Measurements from ENCODE around the gene TMEM108. TPM values are rescaled to one million over a fixed set of nuclear protein-coding genes. Genes with fewer than 3 reads are reported as not detected.

TMEM108 gene
- total RNA-seq, 1 donor from 2014 or later = 6.1 TPM

- no peaks in the 10 kb centered on the region for H3K4me1 Mint-ChIP-seq (ENCODE audit: low read depth)
- no peak overlapping the region for H3K4me3 Mint-ChIP-seq (ENCODE audit: low read depth)
- H3K27me3 Mint-ChIP-seq = peaks cover 2% of the 10 kb centered on the region
- no peaks in the 10 kb centered on the region for H3K9me3 Mint-ChIP-seq (ENCODE audit: low read depth)
- H3K36me3 Mint-ChIP-seq (ENCODE audit: insufficient read depth) = no peaks in the 10 kb centered on the region
- TF ChIP-seq, protein P1, sequence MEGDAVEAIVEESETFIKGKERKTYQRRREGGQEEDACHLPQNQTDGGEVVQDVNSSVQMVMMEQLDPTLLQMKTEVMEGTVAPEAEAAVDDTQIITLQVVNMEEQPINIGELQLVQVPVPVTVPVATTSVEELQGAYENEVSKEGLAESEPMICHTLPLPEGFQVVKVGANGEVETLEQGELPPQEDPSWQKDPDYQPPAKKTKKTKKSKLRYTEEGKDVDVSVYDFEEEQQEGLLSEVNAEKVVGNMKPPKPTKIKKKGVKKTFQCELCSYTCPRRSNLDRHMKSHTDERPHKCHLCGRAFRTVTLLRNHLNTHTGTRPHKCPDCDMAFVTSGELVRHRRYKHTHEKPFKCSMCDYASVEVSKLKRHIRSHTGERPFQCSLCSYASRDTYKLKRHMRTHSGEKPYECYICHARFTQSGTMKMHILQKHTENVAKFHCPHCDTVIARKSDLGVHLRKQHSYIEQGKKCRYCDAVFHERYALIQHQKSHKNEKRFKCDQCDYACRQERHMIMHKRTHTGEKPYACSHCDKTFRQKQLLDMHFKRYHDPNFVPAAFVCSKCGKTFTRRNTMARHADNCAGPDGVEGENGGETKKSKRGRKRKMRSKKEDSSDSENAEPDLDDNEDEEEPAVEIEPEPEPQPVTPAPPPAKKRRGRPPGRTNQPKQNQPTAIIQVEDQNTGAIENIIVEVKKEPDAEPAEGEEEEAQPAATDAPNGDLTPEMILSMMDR (IDR thresholded peaks at IDR 0.05; ENCODE audit: unreplicated experiment) = no peak
- DNase-seq (ENCODE audit: low spot score, unreplicated experiment) = no peak
- H3K27ac Mint-ChIP-seq = no peak overlapping the region
Observed at GRCh38 chr3:133025546-133025945, 12.6 kb upstream of the TMEM108 start.

DNA sequence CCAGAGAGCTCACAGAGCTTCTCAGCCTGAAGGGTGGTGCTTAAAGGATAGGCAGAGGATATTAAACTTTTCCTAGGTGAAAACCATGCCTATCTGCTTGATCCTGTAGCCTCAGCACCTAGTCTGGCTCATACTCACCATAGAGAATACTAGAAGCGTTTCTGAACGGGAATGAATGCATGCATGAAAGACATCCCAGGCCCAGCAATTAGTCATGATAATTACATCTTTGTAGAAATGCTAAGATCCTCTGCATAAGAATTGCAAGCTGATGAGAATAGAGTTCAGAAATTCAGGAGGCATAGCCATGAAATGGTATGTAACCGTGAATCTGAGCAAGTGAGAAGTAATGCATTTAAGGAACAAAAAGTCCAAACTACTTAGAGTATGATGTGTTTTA is 5.9 kb upstream of the TMEM108 start:
- TF ChIP-seq, protein P1 (IDR thresholded peaks at IDR 0.05; ENCODE audit: unreplicated experiment) = no peak
- Mint-ChIP-seq H3K4me3 (ENCODE audit: low read depth) (no peak overlapping the region), H3K36me3 (ENCODE audit: insufficient read depth) (no peaks in the 10 kb centered on the region), H3K27ac (no peak overlapping the region), H3K27me3 (peaks cover 22% of the 10 kb centered on the region), H3K9me3 (ENCODE audit: low read depth) (no peaks in the 10 kb centered on the region), H3K4me1 (ENCODE audit: low read depth) (no peaks in the 10 kb centered on the region)
- DNase-seq (ENCODE audit: low spot score, unreplicated experiment) = no peak

DNA sequence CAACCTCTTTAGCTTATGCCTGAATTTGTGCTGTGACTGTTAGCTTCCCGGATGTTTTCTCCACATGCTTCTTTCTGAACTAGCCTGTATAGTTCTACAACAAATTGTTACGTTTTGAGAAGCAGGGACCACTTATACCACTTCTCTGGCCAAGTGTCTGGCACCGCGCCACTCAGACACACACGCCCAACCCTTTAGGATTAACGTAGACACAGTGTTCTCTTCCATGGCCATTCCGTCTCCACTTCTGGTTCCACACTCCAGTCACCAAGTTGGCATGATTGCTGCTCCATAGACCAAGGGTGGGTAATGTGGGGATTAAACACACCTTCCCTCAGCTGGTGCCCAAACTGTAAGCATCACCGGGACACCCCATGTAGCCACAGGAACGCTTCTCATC is 755 bp upstream of the TMEM108 start:
- Mint-ChIP-seq H3K27ac (peak overlapping the region; percentile 62), H3K9me3 (ENCODE audit: low read depth) (no peaks in the 10 kb centered on the region), H3K4me3 (ENCODE audit: low read depth) (peak overlapping the region; percentile 77), H3K36me3 (ENCODE audit: insufficient read depth) (no peaks in the 10 kb centered on the region), H3K27me3 (peaks cover 46% of the 10 kb centered on the region), H3K4me1 (ENCODE audit: low read depth) (peaks cover 6% of the 10 kb centered on the region)
- no peak for DNase-seq (ENCODE audit: low spot score, unreplicated experiment)
- TF ChIP-seq, protein P1 (IDR thresholded peaks at IDR 0.05; ENCODE audit: unreplicated experiment) = no peak

- no peaks in the 10 kb centered on the region for H3K9me3 Mint-ChIP-seq (ENCODE audit: low read depth)
- peaks cover 6% of the 10 kb centered on the region for H3K4me1 Mint-ChIP-seq (ENCODE audit: low read depth)
- TF ChIP-seq, protein P1 (IDR thresholded peaks at IDR 0.05; ENCODE audit: unreplicated experiment) = no peak
- H3K4me3 Mint-ChIP-seq (ENCODE audit: low read depth) = peak overlapping the region; percentile 77
- DNase-seq (ENCODE audit: low spot score, unreplicated experiment) = peak; percentile 15
- no peak overlapping the region for H3K27ac Mint-ChIP-seq
- peaks cover 45% of the 10 kb centered on the region for H3K27me3 Mint-ChIP-seq
- H3K36me3 Mint-ChIP-seq (ENCODE audit: insufficient read depth) = no peaks in the 10 kb centered on the region
Observed at GRCh38 chr3:133038731-133039375, 662 bp downstream of the TMEM108 start.

- H3K4me1 Mint-ChIP-seq (ENCODE audit: low read depth) = peaks cover 6% of the 10 kb centered on the region
- H3K9me3 Mint-ChIP-seq (ENCODE audit: low read depth) = no peaks in the 10 kb centered on the region
- H3K4me3 Mint-ChIP-seq (ENCODE audit: low read depth) = no peak overlapping the region
- no peak overlapping the region for H3K27ac Mint-ChIP-seq
- peak; percentile 73 for DNase-seq (ENCODE audit: low spot score, unreplicated experiment)
- no peaks in the 10 kb centered on the region for H3K36me3 Mint-ChIP-seq (ENCODE audit: insufficient read depth)
- TF ChIP-seq, protein P1 (IDR thresholded peaks at IDR 0.05; ENCODE audit: unreplicated experiment) = peak; percentile 86
- H3K27me3 Mint-ChIP-seq = peaks cover 36% of the 10 kb centered on the region
Observed at GRCh38 chr3:133040696-133041523, 2.7 kb downstream of the TMEM108 start.
